Motor neuron (in vitro differentiated cells): ENCODE data around the gene PRKAR2B. TPM values are rescaled to one million over a fixed set of nuclear protein-coding genes. Genes with fewer than 3 reads are reported as not detected.
A peak's percentile ranks its signal among the peaks of the same experiment; 100 is the strongest.

ENCODE experiments used
- ATAC-seq, 8 experiments: fragments of 200-7000 bp; cut with Tn5 transposase; replicated peaks in 6 of 8; 2 replicates each; pipeline ENCODE4 v1.8.0; 2021; ENCODE audit warnings: mild to moderate bottlenecking in 8 of 8, moderate library complexity in 8 of 8
- H3K27ac ChIP-seq, 2 donors: fragments of 250-450 bp; sonication (Bioruptor Pico); 2 replicates each; pipeline ENCODE4 v1.9.0; 2021; ENCODE audit warnings: antibody characterized with exemption in 2 of 2, mild to moderate bottlenecking in 2 of 2, moderate library complexity in 1 of 2
- H3K4me1 ChIP-seq, 2 donors: fragments of 250-450 bp; sonication (Bioruptor Pico); replicated peaks in 1 of 2; 2 replicates each; pipeline ENCODE4 v1.6.1; 2021; ENCODE audit warnings: antibody characterized with exemption in 2 of 2, mild to moderate bottlenecking in 2 of 2, moderate library complexity in 1 of 2
- H3K4me3 ChIP-seq, 5 donors: fragments of 250-450 bp; sonication (Bioruptor Pico); 2 replicates each; pipeline ENCODE4 v1.9.0; 2021; ENCODE audit warnings: antibody characterized with exemption in 5 of 5, mild to moderate bottlenecking in 5 of 5, moderate library complexity in 4 of 5
- WGBS, 10 experiments: fragments of 450-650 bp; shearing (Covaris generic); methylation state at CpG; one replicate each; pipeline ENCODE4 v1.0.0; 2022; 5-methylcytosine and 5-hydroxymethylcytosine counted together
- in situ Hi-C, 9 experiments: fragments of 400-800 bp; cut with MboI; loops; one replicate each; pipeline ENCODE4 v1.15.0; 2021; ENCODE audit warnings: low sequenced_read_pairs in 9 of 9, low pct_unique_long_range_greater_than_20kb in 2 of 9; ENCODE audit not compliant: unreplicated experiment in 9 of 9
- total RNA-seq, 8 experiments: library from RNA; unstranded; fragments of 300-600 nt; gene quantifications; 2 replicates each; pipeline versions ENCODE4 v1.2.3 to v1.2.4, GENCODE V29; 2022

The PRKAR2B gene
- total RNA-seq, 8 experiments from 2014 or later, result 17.7 to 43.8 (median 33.6) TPM

GRCh38 chr7:107108793-107109371, 64.4 kb downstream of the PRKAR2B start:
- Histone ChIP-seq H3K4me1 (no peaks in the 10 kb centered on the region), H3K4me3 (no peak overlapping the region), H3K27ac (no peak overlapping the region)
- peak in 3 of 8 experiments; percentile 87 to 96 (median 92) for ATAC-seq
- in situ Hi-C loops, result no loop called here

DNA sequence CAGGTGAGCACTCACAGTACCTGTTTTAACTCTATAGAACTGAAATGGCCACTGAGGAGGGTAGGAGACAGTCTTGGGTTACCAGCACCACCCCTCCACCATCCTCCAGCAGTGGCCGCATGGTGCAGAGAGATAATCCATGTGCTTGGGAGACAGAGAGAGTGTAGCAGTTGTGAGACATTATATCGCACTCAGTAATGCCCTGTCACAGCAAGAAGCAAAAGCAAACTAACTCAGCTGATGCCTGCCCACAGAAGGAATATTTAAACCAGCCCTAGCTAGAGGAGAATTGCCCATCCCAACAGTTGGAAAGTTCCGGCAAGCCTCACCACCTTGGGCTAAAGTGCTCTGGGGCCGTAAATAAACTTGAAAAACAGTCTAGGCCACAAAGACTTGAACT, 65.5 kb downstream of the PRKAR2B start:
- H3K4me1 ChIP-seq, result no peaks in the 10 kb centered on the region
- no peak overlapping the region for H3K4me3 ChIP-seq
- 83 to 97% (median 92%) methylated on average over 1 to 4 of the region's 4 CpGs; no CpG with 5 or more reads in 4 of the 10 experiments for WGBS, 10 experiments
- in situ Hi-C loops, result no loop called here
- no peak for ATAC-seq
- no peak overlapping the region for H3K27ac ChIP-seq

DNA sequence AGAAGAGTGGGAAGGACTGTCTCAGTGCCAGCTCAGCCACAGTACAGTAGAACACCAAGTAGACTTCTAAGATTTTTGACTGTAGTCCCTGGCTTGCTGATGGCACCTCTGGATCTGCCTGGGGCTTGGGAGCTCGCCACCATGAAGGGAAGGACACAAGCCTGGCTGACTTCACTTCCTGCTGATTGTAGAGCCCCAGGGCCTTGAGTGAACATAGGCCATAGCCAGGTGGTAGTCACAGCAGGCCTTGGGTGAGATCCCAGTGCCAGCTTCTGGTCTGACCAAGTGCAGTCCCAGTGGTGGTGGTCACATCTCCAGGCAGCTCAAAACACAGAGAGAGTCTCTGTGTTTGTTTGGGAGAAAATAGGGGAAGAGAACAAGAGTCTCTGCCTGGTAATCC, 66.7 kb downstream of the PRKAR2B start:
- no peak overlapping the region for H3K27ac ChIP-seq
- 100% methylated on average over 1 of the region's 1 CpG; no CpG with 5 or more reads in 7 of the 10 experiments for WGBS, 10 experiments
- no peak for ATAC-seq
- no peaks in the 10 kb centered on the region for H3K4me1 ChIP-seq
- in situ Hi-C loops, result no loop called here
- no peak overlapping the region for H3K4me3 ChIP-seq

DNA sequence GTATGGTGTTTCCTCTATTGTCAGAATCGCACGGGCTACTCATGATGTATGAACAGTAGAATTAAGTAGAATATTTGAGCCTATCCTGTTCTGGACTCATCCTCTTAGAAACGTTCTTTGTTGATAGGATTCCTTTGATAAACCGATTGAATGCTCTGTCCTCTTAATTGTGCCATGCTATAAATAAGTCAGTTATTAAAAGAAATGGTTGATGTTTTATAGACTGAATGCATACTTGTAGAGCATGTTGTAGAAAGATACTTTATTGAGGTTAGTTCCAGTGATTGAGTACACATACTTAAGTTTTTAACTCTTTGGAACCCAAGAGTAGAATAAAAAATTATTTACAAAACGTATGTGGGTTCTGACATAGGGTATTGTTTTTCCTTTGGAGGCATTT, 69.4 kb downstream of the PRKAR2B start:
- H3K4me3 ChIP-seq, result no peak overlapping the region
- H3K27ac ChIP-seq, result no peak overlapping the region
- peaks cover 0 to 4% of the 10 kb centered on the region in 2 donors for H3K4me1 ChIP-seq
- WGBS, 10 experiments, result 26 to 89% (median 73%) methylated on average over 2 to 5 of the region's 5 CpGs
- in situ Hi-C loops, result no loop called here
- ATAC-seq, result no peak

DNA sequence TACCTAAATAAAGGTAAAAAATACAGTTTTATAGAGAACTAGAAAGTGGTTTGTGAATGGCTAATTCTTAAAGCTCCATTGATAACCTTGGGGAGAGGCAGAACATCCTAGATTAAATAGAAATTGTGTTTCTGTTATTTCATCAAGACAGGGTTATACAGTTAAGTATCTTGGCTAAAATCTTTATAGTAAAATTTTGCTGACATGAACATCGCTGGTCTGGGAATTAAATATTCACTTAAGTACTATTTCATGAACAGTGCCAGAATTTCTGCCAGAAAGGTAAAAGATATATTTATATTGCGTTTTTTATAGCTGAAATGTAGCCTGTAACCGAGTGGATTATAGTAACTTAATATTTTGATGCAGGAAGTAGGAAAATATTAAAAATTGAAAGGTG, 70.6 kb downstream of the PRKAR2B start:
- Histone ChIP-seq H3K27ac (no peak overlapping the region), H3K4me1 (peaks cover 0 to 4% of the 10 kb centered on the region in 2 donors), H3K4me3 (no peak overlapping the region)
- WGBS, 10 experiments, result 50 to 100% (median 92%) methylated on average over 2 to 3 of the region's 3 CpGs
- ATAC-seq, result no peak
- in situ Hi-C loops, result no loop called here

- H3K27ac ChIP-seq, result no peak overlapping the region
- in situ Hi-C loops, result no loop called here
- peaks cover 0 to 4% of the 10 kb centered on the region in 2 donors for H3K4me1 ChIP-seq
- no peak overlapping the region for H3K4me3 ChIP-seq
- WGBS, 10 experiments, result 77 to 100% (median 93%) methylated on average over 2 to 7 of the region's 7 CpGs; no CpG with 5 or more reads in 2 of the 10 experiments
- no peak for ATAC-seq
Observed at GRCh38 chr7:107115762-107116540, 71.4 kb downstream of the PRKAR2B start.

GRCh38 chr7:107118109-107118900, 73.8 kb downstream of the PRKAR2B start:
- peak in 3 of 8 experiments; percentile 40 to 85 (median 40) for ATAC-seq
- 34 to 93% (median 79%) methylated on average over 2 to 5 of the region's 5 CpGs; no CpG with 5 or more reads in 2 of the 10 experiments for WGBS, 10 experiments
- in situ Hi-C loops, result no loop called here

DNA sequence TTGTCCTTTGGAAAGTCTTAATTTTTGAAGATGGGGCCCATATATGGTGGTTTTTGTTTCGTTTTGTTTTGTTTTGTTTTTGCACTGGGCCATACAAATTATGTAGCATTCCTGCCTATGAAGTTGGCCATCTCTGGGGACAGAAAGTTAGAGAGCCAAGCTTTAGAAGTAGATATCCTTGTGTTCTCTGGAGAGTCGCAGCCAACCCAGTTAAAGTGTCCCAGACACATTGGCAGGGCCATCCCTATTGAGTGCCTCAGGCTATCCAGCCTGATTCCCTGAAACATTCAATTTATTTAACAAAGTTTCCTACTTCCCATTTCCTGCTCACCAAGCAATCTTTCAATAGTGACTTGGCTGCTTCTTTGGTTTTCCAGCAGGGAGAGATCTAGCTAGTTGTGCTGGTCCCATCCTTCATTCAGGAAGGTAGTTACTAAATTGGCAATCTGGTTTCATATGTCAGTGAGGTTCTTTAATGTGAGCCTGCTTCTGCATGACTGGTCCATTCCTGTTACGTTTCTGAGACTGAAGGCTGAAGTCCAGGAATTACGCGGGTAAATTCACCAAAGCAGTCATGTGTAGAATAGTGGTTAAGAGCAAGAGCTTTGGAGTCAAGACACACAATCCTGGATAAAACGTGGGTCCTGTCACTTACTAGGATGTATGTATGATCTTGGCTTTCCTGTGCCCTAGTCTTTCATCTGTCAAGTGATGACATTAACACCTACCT, 75.0 kb downstream of the PRKAR2B start:
- no peak for ATAC-seq

More at GRCh38 chr7:107118109-107118900, 73.8 kb downstream of the PRKAR2B start:
- H3K27ac ChIP-seq, result no peak overlapping the region
- H3K4me1 ChIP-seq, result peaks cover 0 to 4% of the 10 kb centered on the region in 2 donors
- no peak overlapping the region for H3K4me3 ChIP-seq

GRCh38 chr7:107122486-107122911, 78.0 kb downstream of the PRKAR2B start:
- no peak overlapping the region for H3K4me3 ChIP-seq
- no peak overlapping the region for H3K27ac ChIP-seq
- WGBS, 10 experiments, result 27 to 82% (median 47%) methylated on average over 1 to 4 of the region's 4 CpGs
- no peak for ATAC-seq
- in situ Hi-C loops, result no loop called here
- H3K4me1 ChIP-seq, result peaks cover 0 to 4% of the 10 kb centered on the region in 2 donors

More for the DNA sequence above, 75.0 kb downstream of the PRKAR2B start:
- in situ Hi-C loops, result no loop called here
- no peak overlapping the region for H3K27ac ChIP-seq
- H3K4me1 ChIP-seq, result peaks cover 0 to 4% of the 10 kb centered on the region in 2 donors
- 28 to 100% (median 84%) methylated on average over 2 to 6 of the region's 6 CpGs for WGBS, 10 experiments
- no peak overlapping the region for H3K4me3 ChIP-seq

DNA sequence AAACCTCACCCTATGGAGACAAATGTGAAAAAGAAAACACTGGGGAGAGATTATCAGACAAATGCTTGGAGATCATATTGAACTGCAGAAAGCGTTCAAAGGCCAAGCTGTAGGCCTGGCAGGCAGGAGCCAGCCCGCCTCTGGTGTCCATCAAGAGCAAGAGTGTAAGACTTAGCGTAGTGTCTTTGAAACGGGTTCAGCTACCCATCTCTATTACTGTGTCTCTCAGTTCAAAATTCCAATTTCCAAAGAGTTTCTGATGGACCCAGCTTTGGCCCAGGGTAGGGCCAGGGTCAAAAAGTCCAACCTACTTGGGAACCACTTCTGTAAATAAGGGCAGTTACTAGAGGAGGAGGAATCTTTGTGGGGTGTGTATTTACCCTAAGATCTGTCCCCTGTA, 78.9 kb downstream of the PRKAR2B start:
- 64 to 100% (median 96%) methylated on average over 1 to 4 of the region's 4 CpGs; no CpG with 5 or more reads in 2 of the 10 experiments for WGBS, 10 experiments
- in situ Hi-C loops, result no loop called here
- ATAC-seq, result no peak
- H3K27ac ChIP-seq, result no peak overlapping the region
- H3K4me1 ChIP-seq, result peaks cover 0 to 4% of the 10 kb centered on the region in 2 donors
- H3K4me3 ChIP-seq, result no peak overlapping the region

GRCh38 chr7:107125475-107125874, 81.0 kb downstream of the PRKAR2B start:
- ATAC-seq, result peak in 1 of 8 experiments; percentile 30
- 65 to 92% (median 81%) methylated on average over 3 to 5 of the region's 5 CpGs; no CpG with 5 or more reads in 5 of the 10 experiments for WGBS, 10 experiments
- no peak overlapping the region for H3K4me3 ChIP-seq
- no peak overlapping the region for H3K27ac ChIP-seq
- no peaks in the 10 kb centered on the region for H3K4me1 ChIP-seq
- in situ Hi-C loops, result loop anchor here in 6 of 9 experiments (25.0 kb wide), 3 partner anchors 163 to 338 kb away; no protein-coding TSS in a partner anchor

DNA sequence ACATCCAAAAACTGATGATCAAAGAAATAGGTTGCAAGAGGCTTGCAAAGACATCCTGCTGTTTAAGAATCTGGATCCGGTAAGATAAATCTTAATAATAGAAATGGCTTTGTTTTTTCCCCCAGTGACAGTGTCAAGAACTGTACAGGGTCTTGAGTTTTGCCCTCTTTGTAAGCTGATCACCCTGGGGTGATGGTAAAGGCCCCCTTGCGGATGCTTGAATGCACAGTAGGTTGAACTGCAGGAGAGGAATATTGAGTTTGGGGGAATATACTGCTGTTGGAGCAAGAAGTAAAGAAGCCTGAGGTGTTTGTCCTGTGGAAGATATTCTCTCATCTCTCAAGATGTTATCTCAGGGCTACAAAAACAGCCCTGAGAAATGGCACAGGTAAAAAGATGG, 83.7 kb downstream of the PRKAR2B start:
- Histone ChIP-seq H3K4me3 (no peak overlapping the region), H3K27ac (no peak overlapping the region), H3K4me1 (peaks cover 9 to 13% of the 10 kb centered on the region in 2 donors)
- WGBS, 10 experiments, result 85 to 100% (median 97%) methylated on average over 1 to 2 of the region's 2 CpGs; no CpG with 5 or more reads in 2 of the 10 experiments
- no peak for ATAC-seq
- in situ Hi-C loops, result loop anchor here in 6 of 9 experiments (25.0 kb wide), 3 partner anchors 166 to 341 kb away; no protein-coding TSS in a partner anchor
